Breast epithelium (tissue), 3 donors: ENCODE measurements around the gene UGT1A7.

ENCODE experiments used
- POLR2A ChIP-seq: fragments of 450-650 bp; IDR thresholded peaks from one replicate; pipeline ENCODE4 v1.6.1; 2016; ENCODE audit warnings: antibody characterized with exemption, mild to moderate bottlenecking, moderate library complexity
- POLR2AphosphoS5 ChIP-seq, 3 donors: sonication (generic); formaldehyde crosslinking; IDR thresholded peaks; one replicate each; pipeline ENCODE4 v1.6.1; 2017; ENCODE audit warnings: antibody characterized with exemption in 3 of 3
- TF ChIP-seq, protein P1 (sequence below), 3 donors: fragments of 450-650 bp; IDR thresholded peaks; one replicate each; pipeline ENCODE4 v1.5.1; 2016 to 2017; ENCODE audit warnings: antibody characterized with exemption in 3 of 3, mild to moderate bottlenecking in 3 of 3, moderate library complexity in 3 of 3

DNA sequence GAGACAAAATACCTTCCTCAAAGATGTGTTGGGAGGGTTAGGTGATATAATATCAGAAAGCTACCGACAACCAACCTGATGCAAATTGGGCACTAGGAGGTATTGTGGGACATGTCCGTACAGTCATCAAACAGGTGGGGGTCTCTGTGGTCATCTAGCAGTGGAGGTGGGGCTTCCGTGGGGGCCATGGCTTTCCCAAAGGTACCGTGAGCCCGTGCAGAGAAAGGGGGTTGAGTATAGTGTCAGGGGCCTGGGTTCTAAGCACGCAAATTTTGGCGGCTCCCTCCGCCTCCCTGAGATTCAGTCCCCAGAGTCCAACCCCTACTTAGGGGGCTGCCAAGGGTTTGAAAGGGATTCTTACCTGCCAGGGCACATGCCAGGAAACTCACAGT is 140.0 kb downstream of the UGT1A7 start:
- TF ChIP-seq, protein P1, sequence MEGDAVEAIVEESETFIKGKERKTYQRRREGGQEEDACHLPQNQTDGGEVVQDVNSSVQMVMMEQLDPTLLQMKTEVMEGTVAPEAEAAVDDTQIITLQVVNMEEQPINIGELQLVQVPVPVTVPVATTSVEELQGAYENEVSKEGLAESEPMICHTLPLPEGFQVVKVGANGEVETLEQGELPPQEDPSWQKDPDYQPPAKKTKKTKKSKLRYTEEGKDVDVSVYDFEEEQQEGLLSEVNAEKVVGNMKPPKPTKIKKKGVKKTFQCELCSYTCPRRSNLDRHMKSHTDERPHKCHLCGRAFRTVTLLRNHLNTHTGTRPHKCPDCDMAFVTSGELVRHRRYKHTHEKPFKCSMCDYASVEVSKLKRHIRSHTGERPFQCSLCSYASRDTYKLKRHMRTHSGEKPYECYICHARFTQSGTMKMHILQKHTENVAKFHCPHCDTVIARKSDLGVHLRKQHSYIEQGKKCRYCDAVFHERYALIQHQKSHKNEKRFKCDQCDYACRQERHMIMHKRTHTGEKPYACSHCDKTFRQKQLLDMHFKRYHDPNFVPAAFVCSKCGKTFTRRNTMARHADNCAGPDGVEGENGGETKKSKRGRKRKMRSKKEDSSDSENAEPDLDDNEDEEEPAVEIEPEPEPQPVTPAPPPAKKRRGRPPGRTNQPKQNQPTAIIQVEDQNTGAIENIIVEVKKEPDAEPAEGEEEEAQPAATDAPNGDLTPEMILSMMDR (IDR thresholded peaks at IDR 0.05): no peak
- no peak for TF ChIP-seq POLR2A
- no peak for TF ChIP-seq POLR2AphosphoS5 (IDR thresholded peaks at IDR 0.05)
